ENCODE measurements around the gene CAMKV. TPM values are rescaled to one million over a fixed set of nuclear protein-coding genes. Genes with fewer than 3 reads are reported as not detected.

CAMKV gene
- total and polyA plus RNA-seq, 2 of the 8 experiments (the other 6 are each of a cell fraction or from before 2014, with no cell fraction given) = 56.3 to 66.4 TPM

DNA sequence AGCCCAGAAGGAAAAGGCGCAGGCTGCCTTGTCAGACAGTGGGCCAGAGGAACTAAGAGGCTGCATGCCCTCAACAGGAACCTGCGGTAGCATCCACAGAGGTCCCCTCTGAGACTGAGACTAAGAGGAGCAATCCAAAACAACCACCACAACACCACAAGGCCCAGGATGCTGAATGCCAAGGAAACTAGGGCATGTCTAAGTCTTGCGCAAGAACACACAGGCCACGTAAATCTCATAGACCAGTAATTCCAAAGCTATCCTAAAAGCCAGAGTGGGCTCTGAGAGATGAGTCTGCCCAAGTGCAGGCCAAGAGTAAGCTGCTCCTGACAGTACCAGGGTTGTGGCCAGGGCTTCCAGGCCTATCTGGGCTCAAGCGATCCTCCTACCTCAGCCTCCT lies 47.0 kb upstream of the CAMKV start:
- no peaks in the 10 kb centered on the region for H3K27me3 ChIP-seq (replicated peaks in 1 of 4; ENCODE audit: control insufficient read depth in 3 of 4, extremely low read depth in 1 of 4, insufficient read depth in 3 of 4, low read length in 3 of 4)
- no peak overlapping the region for H4K5ac ChIP-seq (ENCODE audit: insufficient read length, low read depth, low read length)
- peaks cover 0 to 3% of the 10 kb centered on the region in 2 experiments for H4K20me1 ChIP-seq (replicated peaks in 1 of 2; ENCODE audit: control insufficient read depth in 1 of 2, insufficient read depth in 2 of 2, low read length in 2 of 2)
- TF ChIP-seq EGR1 (IDR thresholded peaks at IDR 0.05; ENCODE audit: borderline replicate concordance, low read depth, low read length) (no peak), POLR2AphosphoS5 (IDR thresholded peaks at IDR 0.05; ENCODE audit: low read depth, low read length) (no peak), CHD1 (IDR thresholded peaks at IDR 0.05; ENCODE audit: low read depth, low read length) (no peak), CEBPB (IDR thresholded peaks at IDR 0.05; ENCODE audit: low read depth, low read length) (peak; percentile 91), CTBP2 (IDR thresholded peaks at IDR 0.05; ENCODE audit: borderline replicate concordance, insufficient read depth, insufficient read length, low read length) (no peak), BACH1 (IDR thresholded peaks at IDR 0.05; ENCODE audit: low read length) (no peak)
- H3K23ac ChIP-seq (ENCODE audit: insufficient read length) = no peak overlapping the region
- H3K4me1 ChIP-seq (replicated peaks in 1 of 4; ENCODE audit: control insufficient read depth in 3 of 4, insufficient read depth in 4 of 4, low read length in 3 of 4) = no peaks in the 10 kb centered on the region
- no peak overlapping the region for H2BK120ac ChIP-seq (replicated peaks; ENCODE audit: low read depth, low read length)
- WGBS, 2 experiments (ENCODE audit: extremely low coverage in 1 of 2, insufficient coverage in 1 of 2, insufficient read length in 1 of 2, insufficient replicate concordance in 2 of 2, low coverage in 1 of 2, low lambda C conversion rate in 2 of 2, missing lambda C conversion rate in 1 of 2) = 94% methylated on average over 5 of the region's 5 CpGs; no CpG with 5 or more reads in 1 of the 2 experiments
- no peak overlapping the region for H3K9ac ChIP-seq (replicated peaks in 1 of 4; ENCODE audit: extremely low read depth in 1 of 4, low read depth in 3 of 4, low read length in 3 of 4)
- H3K79me2 ChIP-seq (ENCODE audit: control insufficient read depth in 1 of 2, insufficient read depth in 2 of 2, low read length in 2 of 2) = no peaks in the 10 kb centered on the region
- H2AK5ac ChIP-seq (ENCODE audit: low read depth, low read length) = no peak overlapping the region
- H2BK12ac ChIP-seq (ENCODE audit: low read depth, low read length) = no peak overlapping the region
- H2BK15ac ChIP-seq (ENCODE audit: low read length) = no peak overlapping the region
- no peak overlapping the region for H3K4me2 ChIP-seq (ENCODE audit: insufficient read depth in 1 of 2, low read depth in 2 of 2, low read length in 2 of 2)
- CTCF ChIA-PET (ENCODE audit: partially characterized antibody) = interaction anchor here (0.7 to 4.6 kb wide), 6 partner anchors 7 to 75 kb away, joined by 3 to 24 read pairs (median 12); partner anchors contain the start of gene MON1A
- H2BK20ac ChIP-seq (ENCODE audit: low read length) = no peak overlapping the region
- no peak overlapping the region for H3K56ac ChIP-seq (replicated peaks; ENCODE audit: insufficient read length, low read depth, low read length)
- H3K4me3 ChIP-seq (ENCODE audit: extremely low read depth in 1 of 4, insufficient read depth in 2 of 4, low read depth in 3 of 4, low read length in 4 of 4) = no peak overlapping the region
- no peak overlapping the region for H3K4ac ChIP-seq (replicated peaks; ENCODE audit: insufficient read length, low read depth, low read length)
- H4K8ac ChIP-seq (ENCODE audit: extremely low read depth, insufficient read depth, low read length) = peak overlapping the region; percentile 35; the same call in 1 of the 2 replicates
- H4K91ac ChIP-seq (replicated peaks; ENCODE audit: insufficient read length, low read length) = no peak overlapping the region
- no peaks in the 10 kb centered on the region for H3K36me3 ChIP-seq (ENCODE audit: control insufficient read depth in 2 of 4, insufficient read depth in 4 of 4, low read length in 3 of 4)
- H3K9me3 ChIP-seq (ENCODE audit: insufficient read depth in 2 of 2, low read depth in 1 of 2, low read length in 1 of 2) = no peaks in the 10 kb centered on the region
- FAIRE-seq (no peak), DNase-seq (ENCODE audit: low read depth in 1 of 2, low spot score in 2 of 2) (no peak)
- H3K27ac ChIP-seq (ENCODE audit: low read depth, low read length) = no peak overlapping the region
- no peak overlapping the region for H2AFZ ChIP-seq (ENCODE audit: low read length)
- H3K23me2 ChIP-seq (ENCODE audit: low read depth, low read length) = no peaks in the 10 kb centered on the region
- H3K18ac ChIP-seq (ENCODE audit: extremely low read depth, low read length) = no peak overlapping the region
- H3K79me1 ChIP-seq (ENCODE audit: low read depth, low read length) = no peaks in the 10 kb centered on the region
- H3K14ac ChIP-seq (ENCODE audit: insufficient read length) = no peak overlapping the region
- POLR2A ChIA-PET (ENCODE audit: partially characterized antibody) = interaction anchor here (1.0 to 2.3 kb wide), 2 partner anchors 23 to 215 kb away, joined by 3 to 6 read pairs; partner anchors contain the start of gene RBM6
- H2BK5ac ChIP-seq (ENCODE audit: low read depth, low read length) = no peak overlapping the region
